ENCODE measurements around the gene AUTS2. TPM values are rescaled to one million over a fixed set of nuclear protein-coding genes. Genes with fewer than 3 reads are reported as not detected.

The AUTS2 gene
- total RNA-seq, 1 experiment from 2014 or later, result 42.1 TPM

DNA sequence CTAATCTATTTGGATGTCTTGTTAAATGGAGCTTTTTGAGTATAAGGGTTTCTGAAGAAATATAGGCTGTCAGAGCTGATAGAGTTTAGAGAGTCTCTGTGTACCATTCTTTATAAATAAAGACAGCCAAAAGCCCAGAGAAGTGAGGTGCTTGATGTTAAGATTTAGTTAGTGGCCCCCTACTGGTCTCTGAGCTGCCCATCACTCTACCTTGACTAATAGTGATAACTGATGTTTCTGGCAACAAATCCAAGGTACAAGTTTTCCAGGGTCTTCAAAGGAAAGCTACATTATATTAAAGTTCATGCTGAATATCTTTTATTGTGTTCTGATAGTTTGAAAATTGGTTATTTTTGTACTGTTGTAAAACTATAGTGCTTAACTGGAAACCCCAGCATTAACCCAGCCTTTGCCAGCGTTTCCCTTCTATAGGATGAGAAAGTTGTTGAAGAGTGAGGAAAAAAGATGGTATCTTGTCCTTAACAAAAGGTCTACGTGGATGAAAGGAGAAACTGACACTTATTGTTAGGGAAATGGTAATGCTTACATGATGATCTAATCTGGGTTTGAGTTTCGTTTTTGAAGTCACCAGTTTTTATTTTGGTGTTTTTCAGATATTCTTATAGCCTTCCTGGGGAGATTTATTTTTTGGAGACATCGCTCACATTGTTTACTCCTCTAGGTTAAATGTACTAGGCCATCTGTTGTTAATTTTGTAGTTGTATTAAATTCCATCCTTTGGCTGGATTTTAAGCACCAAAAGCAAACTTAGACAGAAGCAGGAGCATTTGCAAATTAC, 79.0 kb downstream of the AUTS2 start:
- H3K4me3 ChIP-seq (ENCODE audit: low read depth, low read length, poor library complexity, severe bottlenecking), result no peak overlapping the region
- intact Hi-C loops (cut with micrococcal nuclease; ENCODE audit: unreplicated experiment), result no loop called here
- no TSS peak for BruUV-seq (replicated peaks)
- no peak for TF ChIP-seq EZH2 (IDR thresholded peaks at IDR 0.05; ENCODE audit: borderline replicate concordance, low read depth, low read length, poor library complexity, severe bottlenecking)
- TF ChIP-seq, protein P1, sequence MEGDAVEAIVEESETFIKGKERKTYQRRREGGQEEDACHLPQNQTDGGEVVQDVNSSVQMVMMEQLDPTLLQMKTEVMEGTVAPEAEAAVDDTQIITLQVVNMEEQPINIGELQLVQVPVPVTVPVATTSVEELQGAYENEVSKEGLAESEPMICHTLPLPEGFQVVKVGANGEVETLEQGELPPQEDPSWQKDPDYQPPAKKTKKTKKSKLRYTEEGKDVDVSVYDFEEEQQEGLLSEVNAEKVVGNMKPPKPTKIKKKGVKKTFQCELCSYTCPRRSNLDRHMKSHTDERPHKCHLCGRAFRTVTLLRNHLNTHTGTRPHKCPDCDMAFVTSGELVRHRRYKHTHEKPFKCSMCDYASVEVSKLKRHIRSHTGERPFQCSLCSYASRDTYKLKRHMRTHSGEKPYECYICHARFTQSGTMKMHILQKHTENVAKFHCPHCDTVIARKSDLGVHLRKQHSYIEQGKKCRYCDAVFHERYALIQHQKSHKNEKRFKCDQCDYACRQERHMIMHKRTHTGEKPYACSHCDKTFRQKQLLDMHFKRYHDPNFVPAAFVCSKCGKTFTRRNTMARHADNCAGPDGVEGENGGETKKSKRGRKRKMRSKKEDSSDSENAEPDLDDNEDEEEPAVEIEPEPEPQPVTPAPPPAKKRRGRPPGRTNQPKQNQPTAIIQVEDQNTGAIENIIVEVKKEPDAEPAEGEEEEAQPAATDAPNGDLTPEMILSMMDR (conservative IDR thresholded peaks at IDR 0.05; ENCODE audit: low read depth, low read length), result peak; percentile 47
- no peaks in the 10 kb centered on the region for H3K9me3 ChIP-seq (ENCODE audit: low read depth, low read length, poor library complexity, severe bottlenecking)
- DNase-seq (ENCODE audit: low spot score), result peak; percentile 27
- no peak overlapping the region for H3K27ac ChIP-seq (ENCODE audit: low read depth, low read length, poor library complexity, severe bottlenecking)
- CTCF ChIA-PET, result no interaction called here
- peaks cover 6% of the 10 kb centered on the region for H3K4me1 ChIP-seq (ENCODE audit: insufficient read depth, low read length, poor library complexity, severe bottlenecking)
- no peaks in the 10 kb centered on the region for H3K36me3 ChIP-seq (ENCODE audit: insufficient read depth, low read length, poor library complexity, severe bottlenecking)
- no peaks in the 10 kb centered on the region for H3K27me3 ChIP-seq (replicated peaks; ENCODE audit: insufficient read depth, low read depth, low read length, poor library complexity)
- POLR2A ChIA-PET (ENCODE audit: low non-redundant PET), result no interaction called here

DNA sequence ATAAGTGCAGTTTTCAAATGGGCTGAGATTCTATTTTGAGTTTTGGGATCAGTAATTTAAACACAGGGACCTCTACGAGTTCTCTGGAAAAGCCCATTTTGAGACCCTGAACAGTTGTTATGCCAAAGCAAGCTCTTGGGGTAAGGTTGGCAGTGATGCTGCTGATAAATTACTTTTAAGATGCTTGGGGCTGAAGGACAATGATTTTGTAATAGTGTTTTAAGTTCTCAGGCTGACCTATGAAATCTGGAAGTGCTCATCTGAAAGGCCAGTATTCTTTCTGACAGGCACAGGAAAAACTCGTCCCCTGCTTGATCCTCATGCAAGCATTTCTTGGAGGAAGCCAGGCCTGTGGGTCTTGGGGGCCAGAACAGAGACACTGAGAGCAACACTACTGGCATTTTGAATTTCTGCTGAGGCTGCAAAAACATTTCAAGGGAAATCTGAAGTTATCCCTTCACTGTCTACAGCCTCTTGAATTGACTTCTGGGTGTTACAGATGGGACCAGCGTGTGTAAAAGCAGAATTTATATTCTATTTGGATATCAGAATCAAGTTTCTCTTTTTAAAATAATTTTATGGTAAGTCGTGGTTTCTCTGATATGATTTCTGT, 79.7 kb downstream of the AUTS2 start:
- POLR2A ChIA-PET (ENCODE audit: low non-redundant PET), result no interaction called here
- CTCF ChIA-PET, result interaction anchor here (1.1 kb wide), 1 partner anchor 254 kb away, joined by 3 read pairs; no protein-coding TSS in a partner anchor
- DNase-seq (ENCODE audit: low spot score), result no peak
- peak overlapping the region; percentile 31 for H3K27ac ChIP-seq (ENCODE audit: low read depth, low read length, poor library complexity, severe bottlenecking)
- H3K36me3 ChIP-seq (ENCODE audit: insufficient read depth, low read length, poor library complexity, severe bottlenecking), result no peaks in the 10 kb centered on the region
- H3K4me3 ChIP-seq (ENCODE audit: low read depth, low read length, poor library complexity, severe bottlenecking), result no peak overlapping the region
- H3K27me3 ChIP-seq (replicated peaks; ENCODE audit: insufficient read depth, low read depth, low read length, poor library complexity), result no peaks in the 10 kb centered on the region
- H3K4me1 ChIP-seq (ENCODE audit: insufficient read depth, low read length, poor library complexity, severe bottlenecking), result peaks cover 8% of the 10 kb centered on the region
- no peaks in the 10 kb centered on the region for H3K9me3 ChIP-seq (ENCODE audit: low read depth, low read length, poor library complexity, severe bottlenecking)
- no TSS peak for BruUV-seq (replicated peaks)
- intact Hi-C loops (cut with micrococcal nuclease; ENCODE audit: unreplicated experiment), result no loop called here
- TF ChIP-seq, protein P1 (conservative IDR thresholded peaks at IDR 0.05; ENCODE audit: low read depth, low read length), result no peak
- TF ChIP-seq EZH2 (IDR thresholded peaks at IDR 0.05; ENCODE audit: borderline replicate concordance, low read depth, low read length, poor library complexity, severe bottlenecking), result no peak

DNA sequence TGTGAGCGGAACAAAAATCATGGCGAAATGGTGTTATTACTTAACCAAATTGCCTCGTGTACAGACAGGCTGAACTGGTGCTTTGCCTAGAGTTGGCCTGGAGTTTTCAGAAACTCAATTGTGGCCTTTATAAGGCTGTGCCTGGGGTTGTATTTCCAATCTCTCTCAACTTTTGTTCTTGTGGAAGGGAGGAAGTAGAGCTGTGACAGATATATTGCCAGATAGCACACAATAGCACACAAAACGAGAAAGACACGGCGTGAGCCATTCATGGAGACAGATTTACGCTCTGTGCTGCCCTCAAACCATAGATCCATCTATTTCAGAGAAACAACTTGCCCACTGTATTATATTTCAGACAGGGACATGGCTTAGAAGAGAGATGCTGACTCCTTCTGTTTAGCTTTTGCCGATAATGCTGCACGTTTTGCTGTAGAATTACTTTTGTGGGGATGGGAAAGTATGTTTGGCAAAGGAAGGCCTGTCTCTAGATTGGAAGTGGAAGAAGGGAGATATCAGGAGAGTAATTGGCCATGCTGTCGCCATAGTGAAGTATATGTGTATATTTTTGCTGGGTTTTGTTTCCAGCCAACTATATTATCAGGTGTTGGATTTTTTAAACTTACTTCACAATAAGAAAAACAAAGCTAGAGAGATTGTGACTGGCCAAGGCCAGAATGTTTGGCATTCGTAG, 80.4 kb downstream of the AUTS2 start:
- Histone ChIP-seq H3K9me3 (ENCODE audit: low read depth, low read length, poor library complexity, severe bottlenecking) (no peaks in the 10 kb centered on the region), H3K27ac (ENCODE audit: low read depth, low read length, poor library complexity, severe bottlenecking) (peak overlapping the region; percentile 31), H3K27me3 (replicated peaks; ENCODE audit: insufficient read depth, low read depth, low read length, poor library complexity) (no peaks in the 10 kb centered on the region), H3K4me1 (ENCODE audit: insufficient read depth, low read length, poor library complexity, severe bottlenecking) (peaks cover 8% of the 10 kb centered on the region), H3K4me3 (ENCODE audit: low read depth, low read length, poor library complexity, severe bottlenecking) (no peak overlapping the region), H3K36me3 (ENCODE audit: insufficient read depth, low read length, poor library complexity, severe bottlenecking) (no peaks in the 10 kb centered on the region)
- POLR2A ChIA-PET (ENCODE audit: low non-redundant PET), result no interaction called here
- TF ChIP-seq, protein P1 (conservative IDR thresholded peaks at IDR 0.05; ENCODE audit: low read depth, low read length), result no peak
- TF ChIP-seq EZH2 (IDR thresholded peaks at IDR 0.05; ENCODE audit: borderline replicate concordance, low read depth, low read length, poor library complexity, severe bottlenecking), result no peak
- DNase-seq (ENCODE audit: low spot score), result peak; percentile 21
- intact Hi-C loops (cut with micrococcal nuclease; ENCODE audit: unreplicated experiment), result no loop called here
- CTCF ChIA-PET, result interaction anchor here (1.1 kb wide), 1 partner anchor 254 kb away, joined by 3 read pairs; no protein-coding TSS in a partner anchor
- no TSS peak for BruUV-seq (replicated peaks)

Data from A673 (cell line).